DND-41 (cell line): Measurements from ENCODE around the gene CLIC5.

Experiments
- CTCF ChIP-seq: IDR thresholded peaks from 2 replicates; pipeline ENCODE4 v1.5.1; 2012; ENCODE audit warnings: borderline replicate concordance, low read length, moderate library complexity, mild to moderate bottlenecking; ENCODE audit not compliant: poor library complexity, severe bottlenecking; ENCODE audit errors: extremely low read depth
- EZH2 ChIP-seq: IDR thresholded peaks from 3 replicates; pipeline ENCODE4 v1.6.1; 2012; ENCODE audit warnings: borderline replicate concordance, low read depth, mild to moderate bottlenecking, moderate library complexity, low read length, inconsistent platforms; ENCODE audit not compliant: severe bottlenecking

- TF ChIP-seq CTCF (no peak), EZH2 (no peak)
Measured at GRCh38 chr6:46029602-46030001, 13.9 kb upstream of the CLIC5 start.
